Neural crest cell (in vitro differentiated cells): ENCODE data around the gene SYNPO2L. TPM values are rescaled to one million over a fixed set of nuclear protein-coding genes. Genes with fewer than 3 reads are reported as not detected.

Experiments used
- DNase-seq: peaks from one replicate; pipeline ENCODE4 v3.0.0; 2021; ENCODE audit warnings: low read depth, mixed read lengths, low spot score
- H3K27ac Mint-ChIP-seq: one replicate; pipeline ENCODE4 v1.8.0; 2021; ENCODE audit warnings: mild to moderate bottlenecking, mixed read lengths; ENCODE audit not compliant: unreplicated experiment
- H3K27me3 Mint-ChIP-seq: 2 replicates; pipeline ENCODE4 v1.8.0; 2021; ENCODE audit warnings: low read depth, mild to moderate bottlenecking, mixed read lengths
- H3K36me3 Mint-ChIP-seq: 2 replicates; pipeline ENCODE4 v1.8.0; 2021; ENCODE audit warnings: low read depth, mild to moderate bottlenecking, mixed read lengths
- H3K4me1 Mint-ChIP-seq: 2 replicates; pipeline ENCODE4 v1.8.0; 2021; ENCODE audit warnings: mixed read lengths
- H3K4me3 Mint-ChIP-seq: one replicate; pipeline ENCODE4 v1.8.0; 2021; ENCODE audit warnings: mild to moderate bottlenecking, mixed read lengths
- H3K9me3 Mint-ChIP-seq: 2 replicates; pipeline ENCODE4 v1.8.0; 2021; ENCODE audit warnings: mixed read lengths
- CTCF ChIP-seq: fragments of 200-600 bp; sonication (generic); conservative IDR thresholded peaks from 2 replicates; pipeline ENCODE4 v1.5.0; 2021; ENCODE audit warnings: antibody characterized with exemption, mild to moderate bottlenecking
- total RNA-seq: library from RNA; stranded (reverse); gene quantifications from 2 replicates; pipeline ENCODE4 v1.2.1, GENCODE V29; 2021

The SYNPO2L gene
- total RNA-seq, 1 donor from 2014 or later: 0.12 TPM

GRCh38 chr10:73643362-73643761, 12.5 kb downstream of the SYNPO2L start:
- Mint-ChIP-seq H3K36me3 (no peaks in the 10 kb centered on the region), H3K9me3 (no peaks in the 10 kb centered on the region), H3K4me1 (peaks cover 18% of the 10 kb centered on the region), H3K4me3 (no peak overlapping the region), H3K27me3 (no peaks in the 10 kb centered on the region), H3K27ac (no peak overlapping the region)
- no peak for TF ChIP-seq CTCF
- DNase-seq: no peak

- Mint-ChIP-seq H3K4me1 (peaks cover 18% of the 10 kb centered on the region), H3K4me3 (no peak within 1 kb of the TSS), H3K9me3 (no peaks in the 10 kb centered on the region), H3K36me3 (no peaks in the 10 kb centered on the region), H3K27ac (peak within 1 kb of the TSS; percentile 52), H3K27me3 (no peaks in the 10 kb centered on the region)
- no peak for TF ChIP-seq CTCF
- DNase-seq: no peak
Observed at GRCh38 chr10:73641328-73642060, 14.3 kb downstream of the SYNPO2L start, which contains the start of gene MYOZ1. Gene MYOZ1, minus strand, starts transcription at chr10:73641474. Its CDS starts 1,457 bp downstream, at chr10:73640017.

GRCh38 chr10:73639286-73639685, 16.5 kb downstream of the SYNPO2L start:
- Mint-ChIP-seq H3K4me3 (no peak overlapping the region), H3K9me3 (no peaks in the 10 kb centered on the region), H3K27ac (no peak overlapping the region), H3K27me3 (no peaks in the 10 kb centered on the region), H3K36me3 (no peaks in the 10 kb centered on the region), H3K4me1 (peaks cover 12% of the 10 kb centered on the region)
- no peak for TF ChIP-seq CTCF
- DNase-seq: no peak

GRCh38 chr10:73635781-73636180, 20.0 kb downstream of the SYNPO2L start:
- Mint-ChIP-seq H3K27me3 (no peaks in the 10 kb centered on the region), H3K4me3 (no peak overlapping the region), H3K9me3 (no peaks in the 10 kb centered on the region), H3K36me3 (no peaks in the 10 kb centered on the region), H3K4me1 (no peaks in the 10 kb centered on the region), H3K27ac (peak overlapping the region; percentile 66)
- TF ChIP-seq CTCF: no peak
- DNase-seq: no peak

- no peaks in the 10 kb centered on the region for H3K27me3 Mint-ChIP-seq
- no peaks in the 10 kb centered on the region for H3K9me3 Mint-ChIP-seq
- H3K4me3 Mint-ChIP-seq: no peak overlapping the region
- DNase-seq: no peak
- H3K4me1 Mint-ChIP-seq: no peaks in the 10 kb centered on the region
- H3K27ac Mint-ChIP-seq: no peak overlapping the region
- no peak for TF ChIP-seq CTCF
- no peaks in the 10 kb centered on the region for H3K36me3 Mint-ChIP-seq
Observed at GRCh38 chr10:73634421-73634820, 21.4 kb downstream of the SYNPO2L start.
